GM18873 (cell line): ENCODE results near the gene KPRP.

ENCODE experiments used
- ATAC-seq: cut with Tn5 transposase; IDR thresholded peaks from one replicate; pipeline ENCODE4 v1.9.1; 2021; ENCODE audit warnings: mild to moderate bottlenecking, moderate library complexity, moderate number of reproducible peaks; ENCODE audit not compliant: unreplicated experiment, low FRiP score

Gene KPRP, protein sequence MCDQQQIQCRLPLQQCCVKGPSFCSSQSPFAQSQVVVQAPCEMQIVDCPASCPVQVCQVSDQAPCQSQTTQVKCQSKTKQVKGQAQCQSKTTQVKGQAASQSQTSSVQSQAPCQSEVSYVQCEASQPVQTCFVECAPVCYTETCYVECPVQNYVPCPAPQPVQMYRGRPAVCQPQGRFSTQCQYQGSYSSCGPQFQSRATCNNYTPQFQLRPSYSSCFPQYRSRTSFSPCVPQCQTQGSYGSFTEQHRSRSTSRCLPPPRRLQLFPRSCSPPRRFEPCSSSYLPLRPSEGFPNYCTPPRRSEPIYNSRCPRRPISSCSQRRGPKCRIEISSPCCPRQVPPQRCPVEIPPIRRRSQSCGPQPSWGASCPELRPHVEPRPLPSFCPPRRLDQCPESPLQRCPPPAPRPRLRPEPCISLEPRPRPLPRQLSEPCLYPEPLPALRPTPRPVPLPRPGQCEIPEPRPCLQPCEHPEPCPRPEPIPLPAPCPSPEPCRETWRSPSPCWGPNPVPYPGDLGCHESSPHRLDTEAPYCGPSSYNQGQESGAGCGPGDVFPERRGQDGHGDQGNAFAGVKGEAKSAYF

DNA sequence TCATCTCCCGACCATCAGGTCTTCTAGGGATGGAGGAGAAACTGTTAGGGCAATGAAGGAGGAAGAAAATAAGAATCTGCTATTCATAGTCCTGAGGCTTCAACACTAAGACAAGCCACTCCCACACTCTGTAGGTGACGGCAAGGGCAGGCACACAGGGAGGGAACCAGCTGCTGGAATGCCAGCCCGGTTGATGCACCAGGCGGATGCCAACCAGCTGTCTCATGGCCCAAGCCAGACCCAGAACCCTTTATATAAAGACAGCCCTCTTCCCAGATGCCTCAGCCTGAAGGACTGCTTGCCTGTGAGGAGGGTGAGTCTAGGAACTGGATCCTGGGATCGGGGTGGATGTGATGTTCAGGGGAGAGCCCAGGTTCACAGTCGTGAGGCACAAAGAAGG, at the start of gene KPRP:
Gene KPRP (plus strand): TSS at position 279 of the 400 bp plus-strand sequence. CDS start 1,564 bp downstream, outside the sequence.
- no peak for ATAC-seq

DNA sequence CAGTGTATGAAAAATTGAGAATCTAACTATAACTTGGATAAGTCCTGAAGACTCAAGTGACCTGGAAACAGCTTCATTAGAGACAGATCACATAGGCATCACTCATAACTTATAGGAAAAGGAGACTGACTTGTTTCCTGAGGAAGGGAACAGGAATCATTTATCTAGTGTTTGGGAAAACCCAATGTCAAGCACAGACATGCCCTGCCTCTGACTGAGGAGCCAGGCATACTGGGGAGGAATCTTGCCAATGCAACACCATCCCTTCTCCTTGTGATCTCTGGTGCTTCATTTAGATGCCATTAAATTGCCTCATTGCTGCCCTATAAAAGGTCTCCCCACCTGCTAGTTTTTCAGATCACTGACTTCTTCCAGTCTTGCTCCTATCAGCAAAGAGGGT, 39.6 kb upstream of the KPRP start:
- no peak for ATAC-seq

DNA sequence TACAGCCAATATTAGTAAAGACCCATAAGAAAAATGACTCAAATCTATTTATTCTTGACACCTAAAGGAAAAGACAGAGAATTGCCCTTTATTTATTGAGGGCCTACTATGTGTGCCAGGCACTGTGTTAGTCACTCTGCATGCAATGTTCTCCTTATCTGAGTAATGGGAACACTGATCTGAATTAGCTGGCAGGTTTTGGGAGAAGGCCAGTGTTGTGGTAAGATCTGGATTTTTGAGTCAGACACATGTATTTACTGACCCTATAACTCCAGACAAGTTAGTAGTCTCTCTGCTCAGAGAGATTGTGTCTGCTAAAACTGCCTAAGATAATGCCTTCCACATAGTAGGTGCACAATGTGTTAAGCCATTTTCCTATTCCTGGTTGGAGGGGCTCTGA, 32.6 kb upstream of the KPRP start:
- no peak for ATAC-seq

DNA sequence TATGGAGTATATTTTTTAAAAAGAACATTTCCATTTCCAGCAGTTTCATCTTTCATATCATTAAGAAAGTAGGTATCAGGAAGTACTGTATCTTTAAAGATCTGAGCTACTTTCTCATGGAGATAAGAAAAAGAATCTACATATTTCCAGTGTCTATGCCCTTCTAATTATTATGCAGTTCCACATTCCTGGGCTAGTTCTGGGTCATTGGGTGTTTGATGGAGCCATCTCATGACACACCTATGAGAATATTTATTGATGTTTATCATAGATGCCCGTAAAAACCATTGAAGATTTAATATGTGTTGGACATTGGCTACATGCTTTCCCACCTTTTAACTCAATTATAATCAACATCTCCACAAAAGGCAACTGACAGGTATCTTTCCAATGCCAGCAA, 28.8 kb upstream of the KPRP start:
- no peak for ATAC-seq

DNA sequence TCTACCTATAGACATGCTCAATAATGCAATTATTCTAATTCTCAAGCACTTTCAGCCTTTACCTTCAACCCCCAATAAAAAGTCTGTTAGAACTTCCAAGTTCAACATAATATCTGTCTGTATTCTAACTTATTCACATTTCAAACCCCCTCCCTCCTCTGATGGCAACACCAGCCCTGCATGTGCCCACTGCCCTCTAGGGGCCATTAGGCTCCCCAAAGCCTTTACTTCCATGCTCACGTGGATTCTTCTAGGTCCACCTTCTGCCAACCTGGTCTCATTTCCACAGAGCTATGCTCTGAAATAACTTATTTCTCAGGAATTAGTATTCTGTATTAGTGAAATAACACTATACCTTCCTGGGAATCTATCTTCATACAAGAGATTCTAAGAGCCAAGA, 22.2 kb upstream of the KPRP start:
- ATAC-seq, result no peak

DNA sequence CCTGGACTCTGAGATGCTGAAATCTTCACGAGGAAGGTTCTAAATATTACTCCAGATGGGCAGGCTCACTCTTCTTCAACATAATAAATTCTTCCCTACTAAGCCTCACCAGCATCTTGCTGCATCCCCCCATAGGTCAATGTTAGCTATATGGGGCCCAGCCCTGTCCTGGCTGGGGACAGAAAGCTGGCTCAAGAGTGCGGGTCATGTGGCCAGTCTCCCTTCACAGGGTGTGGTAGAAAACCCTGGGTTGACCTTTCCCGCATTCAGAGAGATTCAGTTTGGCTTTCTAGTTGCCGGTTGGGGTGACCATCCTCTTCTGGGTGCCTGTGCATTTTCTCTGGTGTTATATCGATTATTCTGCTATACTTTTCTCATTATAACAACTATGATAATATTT, 19.8 kb upstream of the KPRP start:
- no peak for ATAC-seq

DNA sequence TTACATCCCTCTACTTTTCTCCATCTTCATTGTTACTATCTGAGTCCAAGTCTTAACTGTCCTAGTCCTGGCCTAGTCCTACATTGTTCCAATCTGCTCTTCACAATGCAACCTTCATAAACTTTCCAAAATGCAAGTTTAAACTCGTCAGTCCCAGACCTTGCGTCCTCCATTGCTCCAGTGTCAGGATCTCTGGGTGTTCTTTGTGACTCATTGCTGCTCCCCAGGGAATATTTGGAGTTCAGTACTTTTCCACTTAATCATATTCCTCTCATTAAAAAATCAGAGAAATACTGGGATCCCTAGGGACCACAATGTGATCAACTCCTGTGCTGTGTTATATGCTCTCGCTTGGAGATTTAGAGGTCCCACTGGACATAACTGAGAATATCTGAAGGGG, 18.0 kb upstream of the KPRP start:
- ATAC-seq, result no peak

DNA sequence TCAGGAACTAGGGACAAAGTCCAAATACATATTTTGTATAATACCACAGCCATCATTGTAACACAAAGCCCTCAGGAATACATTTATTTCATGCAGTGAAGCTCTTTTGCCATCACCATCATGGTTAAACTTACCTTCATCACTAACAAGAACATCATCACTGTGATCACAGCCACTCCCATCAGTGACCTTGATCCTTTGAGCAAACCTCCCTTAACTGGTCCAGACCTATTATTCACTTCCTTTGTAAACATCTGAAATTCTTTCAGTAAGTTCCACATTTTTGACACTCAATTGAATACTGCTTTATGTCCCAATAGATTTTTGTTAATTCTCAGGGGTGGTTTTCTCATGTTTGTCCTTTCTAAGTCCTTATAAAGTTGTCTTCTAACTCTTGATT, 16.2 kb upstream of the KPRP start:
- no peak for ATAC-seq

DNA sequence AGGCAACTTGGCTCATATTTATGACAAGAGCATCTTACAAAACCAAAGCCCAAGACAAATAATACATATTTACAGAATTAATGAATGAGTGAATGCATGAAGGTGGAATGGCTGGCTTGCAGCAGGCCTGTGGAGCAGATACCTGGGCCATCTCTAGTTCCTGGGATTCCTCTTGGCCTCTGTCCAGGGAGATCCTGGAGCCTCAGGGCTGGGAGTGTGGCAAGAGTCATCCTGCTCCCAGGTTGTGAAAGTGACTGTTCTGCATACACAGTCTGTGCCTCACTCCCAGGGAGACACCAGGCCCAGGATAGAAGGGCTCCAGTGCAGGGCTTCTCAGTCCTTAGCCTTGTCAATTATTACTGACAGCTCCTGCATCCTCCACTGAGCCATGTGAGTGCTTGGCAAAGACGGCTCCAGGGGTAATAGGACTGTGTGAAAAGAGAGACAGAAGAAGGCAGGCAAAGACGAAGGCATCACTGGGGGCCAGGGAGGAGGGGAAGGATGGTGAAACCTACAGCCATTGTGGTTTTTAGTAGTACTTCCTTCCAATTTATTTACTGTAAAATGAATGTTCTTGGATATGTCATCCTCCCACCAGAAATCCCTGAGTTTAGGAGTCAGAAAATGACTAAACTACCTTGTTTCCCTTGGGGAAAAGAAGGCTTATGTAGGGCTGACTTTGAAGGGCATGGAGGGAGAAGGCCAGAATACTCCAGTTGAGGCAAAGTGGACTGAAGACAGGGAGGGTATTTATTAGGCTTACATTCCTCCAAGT, 14.3 kb upstream of the KPRP start:
- ATAC-seq, result no peak

DNA sequence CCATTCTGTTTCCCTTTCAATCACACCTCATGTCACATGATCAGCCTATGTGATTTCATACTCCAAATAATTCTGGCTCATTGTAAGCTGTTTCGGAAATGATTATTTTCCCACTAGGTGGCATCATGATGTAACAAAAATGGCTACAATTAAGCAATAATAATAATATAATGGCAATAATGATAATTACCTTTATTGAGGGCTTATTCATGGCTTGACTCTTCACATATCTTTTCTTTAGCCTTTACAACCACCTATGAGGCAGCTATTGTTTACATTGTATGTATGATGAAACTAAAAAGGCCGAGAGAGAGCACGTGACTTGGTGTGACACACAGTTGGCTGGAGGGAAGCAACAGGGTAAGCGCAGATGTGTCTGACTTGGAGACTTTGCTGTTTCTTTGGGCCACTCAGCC, 12.5 kb upstream of the KPRP start:
- no peak for ATAC-seq

DNA sequence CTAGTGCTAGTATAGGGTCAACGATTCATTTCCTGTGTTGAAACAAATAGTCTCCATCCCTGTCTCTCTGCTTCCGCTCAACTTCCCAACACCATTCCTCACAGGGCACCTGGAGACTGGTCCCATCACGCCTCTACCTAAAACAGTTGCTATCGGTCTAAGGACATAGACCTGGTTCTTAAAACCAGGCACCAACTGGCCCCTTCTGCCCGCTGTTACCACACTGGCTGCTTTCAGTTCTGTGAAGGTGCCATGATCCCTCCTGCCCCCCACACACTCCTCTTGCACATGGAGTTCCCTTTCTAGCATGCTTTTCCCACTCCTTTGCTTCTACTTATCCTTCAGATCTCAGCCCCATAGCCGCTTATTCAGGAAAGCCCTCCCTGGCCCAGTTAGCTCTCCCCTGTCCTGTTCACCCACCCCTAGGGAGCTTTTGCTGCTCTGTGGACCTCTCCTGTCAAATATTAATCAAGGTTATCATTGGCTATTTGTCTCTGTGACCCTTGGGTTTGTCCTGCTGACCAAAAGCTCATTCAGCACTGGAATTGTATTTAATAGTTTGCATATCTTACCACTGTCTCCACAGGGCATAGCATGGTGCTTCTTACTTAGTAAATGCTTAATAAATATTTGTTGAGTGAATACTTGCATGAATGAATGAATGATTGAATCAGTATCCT, 11.9 kb upstream of the KPRP start:
- no peak for ATAC-seq

DNA sequence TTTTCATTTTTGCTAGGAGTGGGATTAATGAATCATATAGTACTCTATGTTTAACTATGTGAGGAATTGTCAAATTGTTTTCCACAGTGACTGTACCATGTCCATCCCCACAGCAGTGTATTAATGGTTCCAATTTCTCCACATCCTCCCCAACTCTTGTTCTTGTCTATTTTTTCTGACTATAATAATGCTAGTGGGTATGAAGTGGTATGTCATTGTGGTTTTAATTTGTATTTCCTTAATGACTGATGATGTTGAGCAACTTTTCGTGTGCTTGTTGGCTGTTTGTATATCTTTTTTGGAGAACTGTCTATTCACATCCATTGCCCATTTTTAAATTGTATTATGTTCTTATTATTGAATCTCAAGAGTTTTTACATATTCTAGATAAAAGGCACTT, 10.0 kb upstream of the KPRP start:
- no peak for ATAC-seq

DNA sequence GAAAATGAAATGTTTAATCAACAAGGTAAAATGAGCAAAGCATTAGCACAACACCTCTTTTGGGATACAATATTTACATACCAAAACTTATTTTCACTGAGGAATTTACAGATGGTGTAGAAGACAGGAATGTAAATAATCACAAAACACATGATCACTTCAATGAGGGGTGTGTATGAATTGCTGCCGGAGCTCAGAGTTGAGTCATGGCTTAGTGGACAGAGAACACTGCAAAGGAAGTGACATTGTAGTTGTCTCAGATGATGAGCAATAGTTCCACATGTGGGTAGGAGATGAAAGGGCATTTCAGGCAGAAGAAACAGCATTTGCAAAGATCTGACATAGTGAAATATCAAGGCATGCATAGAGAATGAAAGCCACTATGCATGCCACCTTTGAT, 5.6 kb upstream of the KPRP start:
- ATAC-seq, result no peak

DNA sequence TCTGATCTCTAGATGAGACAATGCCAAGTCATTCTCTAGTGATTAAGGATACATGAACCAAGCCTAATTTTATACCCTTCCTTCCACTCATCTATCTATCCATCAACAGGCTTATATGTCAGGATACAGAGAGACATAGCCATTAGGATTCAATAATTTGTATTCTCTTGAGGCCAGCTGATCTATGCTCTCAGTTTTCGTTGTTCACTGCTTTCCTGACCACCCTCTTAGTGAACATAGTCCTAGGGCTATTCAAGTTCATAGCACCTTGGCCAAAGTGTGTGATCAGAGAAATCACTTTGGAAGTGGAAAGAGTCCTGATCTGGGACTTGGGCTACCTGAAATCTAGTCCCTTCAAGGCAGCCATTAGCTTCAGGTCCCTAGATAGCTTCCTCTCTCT, 4.2 kb upstream of the KPRP start:
- ATAC-seq, result no peak

DNA sequence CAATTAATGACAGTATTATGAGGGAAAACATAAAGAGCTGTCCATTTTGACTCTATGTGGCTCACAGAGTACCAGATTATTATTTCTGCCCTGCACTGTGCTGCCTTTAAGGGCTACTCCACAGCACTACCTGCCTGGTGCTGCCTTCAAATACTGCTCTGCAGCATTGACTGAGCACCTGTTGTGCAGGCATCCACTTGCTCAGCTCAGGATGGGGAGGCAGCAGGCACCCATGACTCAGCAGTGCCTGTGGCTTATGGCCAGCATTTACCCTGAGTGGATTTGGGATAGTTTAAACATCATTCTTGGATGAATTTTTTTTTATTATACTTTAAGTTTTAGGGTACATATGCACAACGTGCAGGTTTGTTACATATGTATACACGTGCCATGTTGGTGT, 953 bp upstream of the KPRP start:
- no peak for ATAC-seq

DNA sequence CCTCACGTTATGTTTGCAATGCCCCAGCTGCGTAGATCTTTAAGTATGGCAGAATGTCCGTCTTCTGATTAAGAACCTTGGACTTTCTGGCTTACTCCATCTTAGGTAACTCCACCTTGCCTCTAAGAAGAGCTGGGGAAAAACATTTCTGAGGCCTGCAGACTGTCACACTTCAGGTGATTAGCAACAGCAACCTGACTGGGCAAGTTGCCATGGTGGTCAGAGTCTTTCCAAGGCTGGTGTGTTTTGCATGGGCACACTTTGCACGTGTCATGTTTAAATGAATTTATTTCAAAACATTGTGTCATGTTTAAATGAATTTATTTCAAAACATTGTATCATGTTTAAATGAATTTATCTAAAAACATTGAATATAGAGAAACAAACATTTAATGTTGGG, 811 bp downstream of the KPRP start:
- no peak for ATAC-seq

DNA sequence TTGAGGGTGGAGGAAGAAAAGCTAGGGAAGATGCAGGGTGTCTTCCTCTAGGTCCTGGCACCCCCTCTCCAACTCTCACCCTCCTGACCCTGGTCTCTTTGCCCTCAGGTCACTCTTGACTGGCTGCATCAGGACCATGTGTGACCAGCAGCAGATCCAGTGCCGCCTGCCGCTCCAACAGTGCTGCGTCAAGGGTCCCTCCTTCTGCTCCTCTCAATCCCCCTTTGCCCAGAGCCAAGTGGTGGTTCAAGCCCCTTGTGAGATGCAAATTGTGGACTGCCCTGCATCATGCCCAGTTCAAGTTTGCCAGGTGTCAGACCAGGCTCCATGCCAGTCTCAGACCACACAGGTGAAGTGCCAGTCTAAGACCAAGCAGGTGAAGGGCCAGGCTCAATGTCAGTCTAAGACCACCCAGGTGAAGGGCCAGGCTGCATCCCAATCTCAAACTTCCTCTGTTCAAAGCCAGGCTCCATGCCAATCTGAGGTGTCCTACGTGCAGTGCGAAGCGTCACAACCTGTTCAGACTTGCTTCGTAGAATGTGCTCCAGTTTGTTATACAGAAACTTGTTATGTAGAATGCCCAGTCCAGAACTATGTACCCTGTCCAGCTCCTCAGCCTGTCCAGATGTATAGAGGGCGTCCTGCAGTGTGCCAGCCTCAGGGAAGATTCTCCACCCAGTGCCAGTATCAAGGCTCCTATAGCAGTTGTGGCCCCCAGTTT, 1.8 kb downstream of the KPRP start:
- no peak for ATAC-seq

DNA sequence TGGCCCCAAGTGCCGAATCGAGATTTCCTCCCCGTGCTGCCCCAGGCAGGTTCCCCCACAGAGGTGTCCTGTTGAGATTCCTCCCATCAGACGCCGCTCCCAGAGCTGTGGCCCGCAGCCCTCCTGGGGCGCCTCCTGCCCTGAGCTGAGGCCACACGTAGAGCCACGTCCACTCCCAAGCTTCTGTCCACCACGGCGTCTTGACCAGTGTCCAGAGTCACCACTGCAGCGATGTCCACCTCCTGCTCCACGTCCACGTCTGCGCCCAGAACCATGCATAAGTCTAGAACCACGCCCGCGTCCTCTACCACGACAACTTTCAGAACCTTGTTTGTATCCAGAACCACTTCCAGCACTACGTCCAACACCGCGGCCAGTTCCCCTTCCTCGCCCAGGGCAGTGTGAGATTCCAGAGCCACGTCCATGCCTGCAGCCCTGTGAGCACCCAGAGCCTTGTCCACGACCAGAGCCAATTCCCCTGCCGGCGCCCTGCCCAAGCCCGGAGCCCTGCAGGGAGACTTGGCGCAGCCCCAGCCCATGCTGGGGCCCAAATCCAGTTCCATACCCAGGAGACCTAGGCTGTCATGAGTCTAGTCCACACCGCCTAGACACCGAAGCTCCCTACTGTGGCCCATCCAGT, 2.8 kb downstream of the KPRP start:
- ATAC-seq, result no peak

DNA sequence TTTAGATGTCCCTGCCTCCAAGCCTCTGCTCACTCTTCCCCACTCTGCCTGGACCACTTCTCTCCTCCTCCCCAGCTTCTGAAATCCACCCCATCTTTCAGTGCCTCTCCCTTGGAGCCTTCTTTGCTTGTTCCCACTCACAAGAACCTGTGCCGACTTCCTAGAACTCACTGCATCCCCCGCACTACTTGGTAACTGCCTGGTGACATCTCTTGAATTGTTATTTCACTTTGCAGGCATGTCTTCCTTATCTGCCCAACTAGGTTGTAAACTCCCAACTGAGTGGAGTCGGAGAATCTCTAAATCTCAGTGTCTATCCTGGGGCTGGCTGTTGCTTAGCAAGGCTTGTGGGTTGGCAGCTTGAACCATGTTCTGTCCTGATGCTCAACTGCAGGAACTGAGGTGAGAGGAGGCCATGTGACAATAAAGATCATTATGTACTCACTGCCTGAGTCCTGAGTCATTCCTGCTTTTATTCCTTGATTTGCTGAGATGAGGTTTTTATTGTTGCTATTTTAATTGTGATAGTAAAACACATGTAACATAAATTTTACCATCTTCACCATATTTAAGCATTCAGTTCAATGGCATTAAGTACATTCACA, 3.9 kb downstream of the KPRP start:
- ATAC-seq, result no peak
